Peyer's patch (tissue), 4 donors: ENCODE data around the gene HSD3B1.

ENCODE experiments used
- POLR2A ChIP-seq, 2 donors: fragments of 450-650 bp; IDR thresholded peaks; one replicate each; pipeline ENCODE4 v1.5.1; 2017; ENCODE audit warnings: antibody characterized with exemption in 2 of 2, mild to moderate bottlenecking in 2 of 2, moderate library complexity in 2 of 2
- TF ChIP-seq, protein P1 (sequence below), 6 experiments: fragments of 450-650 bp in 4 of 6; fragments of 200-600 bp in 2 of 6; sonication (generic) in 1 of 6; IDR thresholded peaks; one replicate each; pipeline ENCODE4 v1.5.1; 2017 to 2019; ENCODE audit warnings: antibody characterized with exemption in 6 of 6, mild to moderate bottlenecking in 3 of 6, moderate library complexity in 1 of 6

DNA sequence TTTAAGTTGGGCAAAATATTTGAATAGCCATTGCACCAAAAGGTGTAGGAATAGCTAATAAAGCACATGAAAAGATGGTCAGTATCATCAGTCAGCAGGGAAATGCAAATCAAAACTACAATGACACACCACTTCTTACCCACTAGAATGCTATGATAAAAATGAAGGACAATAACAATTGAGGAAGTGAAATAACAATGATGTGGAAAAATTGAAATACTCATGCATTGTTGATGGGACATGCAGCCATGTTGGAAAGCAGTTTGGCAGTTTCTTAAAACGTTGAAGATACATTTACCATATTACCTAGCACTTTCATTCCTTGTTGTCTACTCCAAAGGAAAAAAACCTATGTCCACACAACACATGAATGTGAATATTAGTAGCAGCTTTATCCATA, 28.4 kb downstream of the HSD3B1 start:
- TF ChIP-seq, protein P1, sequence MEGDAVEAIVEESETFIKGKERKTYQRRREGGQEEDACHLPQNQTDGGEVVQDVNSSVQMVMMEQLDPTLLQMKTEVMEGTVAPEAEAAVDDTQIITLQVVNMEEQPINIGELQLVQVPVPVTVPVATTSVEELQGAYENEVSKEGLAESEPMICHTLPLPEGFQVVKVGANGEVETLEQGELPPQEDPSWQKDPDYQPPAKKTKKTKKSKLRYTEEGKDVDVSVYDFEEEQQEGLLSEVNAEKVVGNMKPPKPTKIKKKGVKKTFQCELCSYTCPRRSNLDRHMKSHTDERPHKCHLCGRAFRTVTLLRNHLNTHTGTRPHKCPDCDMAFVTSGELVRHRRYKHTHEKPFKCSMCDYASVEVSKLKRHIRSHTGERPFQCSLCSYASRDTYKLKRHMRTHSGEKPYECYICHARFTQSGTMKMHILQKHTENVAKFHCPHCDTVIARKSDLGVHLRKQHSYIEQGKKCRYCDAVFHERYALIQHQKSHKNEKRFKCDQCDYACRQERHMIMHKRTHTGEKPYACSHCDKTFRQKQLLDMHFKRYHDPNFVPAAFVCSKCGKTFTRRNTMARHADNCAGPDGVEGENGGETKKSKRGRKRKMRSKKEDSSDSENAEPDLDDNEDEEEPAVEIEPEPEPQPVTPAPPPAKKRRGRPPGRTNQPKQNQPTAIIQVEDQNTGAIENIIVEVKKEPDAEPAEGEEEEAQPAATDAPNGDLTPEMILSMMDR (IDR thresholded peaks at IDR 0.05), result no peak
- no peak for TF ChIP-seq POLR2A (IDR thresholded peaks at IDR 0.05)
